NCI-H146 treated with DMSO at 0.1 percent for 48 hours (cell line): ENCODE measurements around the gene UTP14A.

ENCODE experiments used
- DNase-seq: peaks from one replicate; lab custom pipeline; 2025; ENCODE audit not compliant: unreplicated experiment; lab: John Stamatoyannopoulos, UW

The UTP14A gene

GRCh38 chrX:129945131-129945530, 39.2 kb downstream of the UTP14A start:
- no peak for DNase-seq

GRCh38 chrX:129953334-129953648, 47.3 kb downstream of the UTP14A start:
- no peak for DNase-seq

DNA sequence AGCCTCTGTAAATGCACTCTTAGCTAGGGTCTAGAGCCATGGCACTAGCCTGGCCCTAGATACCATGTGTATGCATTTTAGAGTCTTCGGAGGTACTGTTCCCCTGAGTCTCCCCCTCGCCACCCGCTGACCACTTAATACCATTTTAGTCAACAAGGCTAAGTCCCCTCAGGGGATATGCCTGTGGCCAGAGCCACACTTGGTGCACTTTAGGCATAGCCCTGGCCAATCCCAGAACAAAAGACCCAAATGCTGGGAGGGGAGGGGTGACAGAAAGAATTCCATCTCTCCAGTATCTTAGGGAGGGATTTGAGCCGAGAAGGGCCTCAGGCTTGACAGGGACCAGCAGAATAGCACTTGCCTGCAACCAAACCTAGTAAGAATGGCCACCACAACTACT, 47.9 kb downstream of the UTP14A start:
- no peak for DNase-seq

DNA sequence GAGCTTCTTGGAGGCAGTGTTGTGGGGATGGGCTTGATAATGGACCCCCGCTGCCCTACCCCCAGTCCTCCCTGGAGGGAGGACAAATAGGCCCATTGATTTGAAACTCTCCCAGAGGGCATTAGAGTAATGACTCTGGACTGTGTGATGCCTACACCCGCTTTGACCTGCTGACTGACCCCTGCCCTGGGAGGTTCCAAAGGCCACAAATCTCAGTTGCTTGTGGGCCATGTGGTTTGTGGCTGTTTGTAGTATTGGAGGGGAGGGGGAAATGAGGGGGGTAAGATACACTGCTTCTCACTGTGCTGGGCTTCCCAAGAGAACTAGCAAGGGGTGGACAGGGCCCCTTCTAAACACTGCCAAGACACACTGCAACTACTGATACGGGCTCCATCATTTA, 48.8 kb downstream of the UTP14A start:
- DNase-seq, result no peak

GRCh38 chrX:129955682-129956081, 49.7 kb downstream of the UTP14A start:
- DNase-seq, result no peak

GRCh38 chrX:129956145-129956544, 50.2 kb downstream of the UTP14A start:
- DNase-seq, result no peak

GRCh38 chrX:129956765-129957164, 50.8 kb downstream of the UTP14A start:
- no peak for DNase-seq

DNA sequence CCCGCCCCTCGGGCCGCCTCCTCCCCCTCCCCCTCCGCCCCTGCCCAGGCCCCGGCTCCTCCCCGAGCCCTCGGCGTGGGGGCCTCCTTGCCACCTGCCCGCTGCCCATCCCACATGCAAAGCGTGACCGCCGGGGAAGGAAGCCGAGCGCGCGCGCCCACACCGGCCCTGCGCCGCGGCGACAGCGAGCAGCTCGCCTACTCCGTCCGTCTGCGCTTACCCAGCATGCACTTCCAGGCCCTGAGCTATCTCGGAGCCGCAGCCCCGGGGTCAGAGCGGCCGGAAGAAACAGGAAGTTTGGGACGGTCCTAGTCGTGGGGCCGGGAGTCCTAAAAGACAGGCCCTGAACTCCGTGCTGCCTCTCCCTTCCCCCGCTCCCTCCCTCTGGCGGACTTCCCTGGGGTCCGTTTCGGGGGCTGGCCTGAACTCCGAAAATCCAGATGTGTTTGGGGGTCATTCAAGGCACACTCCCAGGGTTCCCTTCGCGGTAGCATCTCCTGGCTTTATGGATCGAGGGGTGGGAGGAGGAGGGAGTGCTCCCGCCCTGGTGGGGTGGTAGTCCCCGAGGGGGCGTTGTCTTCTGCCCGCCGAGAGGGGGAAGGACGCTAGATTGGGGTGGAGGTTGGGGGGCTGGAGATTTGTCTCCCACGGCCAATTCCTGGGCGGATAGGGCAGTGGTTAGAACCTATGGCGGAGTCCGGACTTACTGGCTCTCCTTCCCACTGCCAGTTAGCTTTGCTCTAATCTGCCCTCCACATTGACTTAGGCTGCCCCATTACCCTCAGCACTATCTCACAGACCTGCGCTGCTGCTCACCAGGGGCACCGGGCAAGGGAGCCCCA, 51.5 kb downstream of the UTP14A start:
- peak; percentile 31 for DNase-seq

DNA sequence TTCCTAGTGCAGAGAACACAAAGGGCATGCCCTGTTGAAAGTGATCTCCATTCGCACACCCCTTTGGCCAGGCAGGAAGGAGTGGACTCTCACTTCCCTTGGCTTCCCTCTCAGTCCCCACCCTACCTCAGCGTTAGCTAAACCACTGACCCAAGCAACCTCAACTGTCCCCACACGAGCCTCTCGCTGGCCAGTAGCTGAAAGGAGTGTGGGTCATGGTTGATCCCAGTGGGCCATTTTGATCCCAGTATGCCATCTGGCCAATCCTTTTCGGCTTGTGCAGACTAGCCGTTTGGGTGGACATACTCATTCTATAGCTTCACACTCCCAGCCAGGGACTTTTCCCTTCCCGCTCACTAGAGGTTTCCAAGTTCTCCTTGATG, 52.1 kb downstream of the UTP14A start:
- no peak for DNase-seq

DNA sequence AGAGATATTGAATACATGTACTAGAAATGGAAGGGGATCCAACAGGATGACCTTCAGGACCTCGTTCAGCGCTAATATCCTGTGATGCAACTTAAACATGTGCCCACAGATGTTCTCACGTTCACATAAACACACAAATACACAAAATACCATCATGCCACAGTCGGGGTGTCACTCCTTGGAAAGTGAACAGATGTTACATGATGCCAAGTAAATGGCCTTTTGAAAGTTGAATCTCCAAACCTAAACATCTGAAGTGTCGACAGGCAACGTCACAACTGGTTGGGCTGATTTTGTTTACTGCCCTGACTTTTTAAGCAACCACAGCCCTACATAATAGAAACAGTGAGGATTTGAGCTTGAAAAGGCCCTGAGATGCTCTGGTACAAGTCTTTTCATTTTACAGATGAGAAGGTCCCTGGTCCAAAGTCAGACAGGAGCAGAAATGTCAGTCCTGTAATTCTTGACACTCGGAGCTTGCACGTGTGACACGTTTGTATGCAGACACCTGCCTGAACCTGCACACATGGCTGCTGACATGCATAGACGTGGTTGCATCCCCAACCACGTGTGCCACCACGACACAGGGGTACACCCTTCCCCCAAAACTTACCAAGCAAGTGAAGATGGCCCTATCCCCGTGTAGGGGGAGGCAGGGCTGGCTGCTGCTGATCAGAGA, 53.0 kb downstream of the UTP14A start:
- no peak for DNase-seq

- no peak for DNase-seq
These were observed 53.5 kb downstream of the UTP14A start for GRCh38 chrX:129959493-129959832.

DNA sequence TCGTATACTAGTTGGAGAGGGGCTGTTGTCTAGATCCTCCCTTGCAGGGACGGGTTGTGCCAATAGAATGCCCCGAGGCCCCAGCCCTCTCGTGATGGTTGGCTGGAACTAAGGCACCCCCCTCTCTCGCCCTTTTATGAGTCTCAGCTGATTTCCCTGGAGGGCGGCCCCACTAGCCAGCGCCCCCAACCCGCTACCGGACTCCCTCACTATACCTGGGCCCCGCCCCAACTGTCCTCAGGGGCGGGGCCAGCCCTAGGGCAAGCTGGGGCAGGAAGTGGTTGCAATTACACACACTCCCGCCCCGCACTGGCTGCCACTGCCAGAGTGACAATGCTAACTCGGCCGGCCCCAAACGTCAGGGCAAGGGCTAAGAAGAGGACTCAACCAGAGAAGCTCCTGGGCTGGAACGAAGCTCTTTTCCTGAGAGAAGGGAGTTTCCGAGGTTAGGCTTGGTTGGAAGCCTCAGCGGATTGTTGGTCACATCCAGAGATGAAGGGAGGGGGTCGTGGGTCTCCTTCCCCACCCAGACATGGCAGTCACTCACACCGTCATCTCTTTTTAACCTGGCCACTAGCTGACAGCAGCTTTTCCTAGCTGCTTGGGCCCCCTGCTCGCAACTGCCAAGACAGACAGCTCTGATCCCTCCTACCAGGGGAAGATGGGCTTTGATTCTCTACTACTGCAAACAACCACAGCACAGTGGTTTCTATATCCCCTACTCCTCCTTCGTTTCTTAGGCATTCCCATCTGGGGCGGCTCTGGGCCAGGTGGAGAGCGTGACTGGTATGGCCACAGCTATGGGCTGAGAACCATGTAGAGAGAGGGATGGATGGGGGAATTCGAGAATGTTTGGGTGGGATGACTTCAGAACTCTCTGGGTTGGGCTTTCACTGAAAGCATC, 55.5 kb downstream of the UTP14A start:
- peak; percentile 80 for DNase-seq

DNA sequence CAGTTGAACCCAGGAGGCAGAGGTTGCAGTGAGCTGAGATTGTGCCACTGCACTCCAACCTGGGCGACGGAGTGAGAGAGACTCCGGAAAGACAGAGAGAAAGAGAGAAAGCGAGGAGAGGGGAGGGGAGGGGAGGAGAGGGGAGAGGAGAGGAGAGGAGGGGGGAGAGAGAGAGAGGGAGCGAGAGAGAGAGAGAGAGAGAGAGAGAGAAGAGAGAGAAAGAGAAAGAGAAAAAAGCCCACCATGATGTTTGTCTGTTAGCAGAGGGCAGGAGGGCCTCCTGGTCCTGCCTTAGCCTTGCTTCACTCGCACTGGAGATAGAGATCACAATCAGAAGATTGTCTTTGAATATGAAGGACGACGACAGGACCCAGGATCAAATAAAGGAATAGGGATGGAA, 57.8 kb downstream of the UTP14A start:
- no peak for DNase-seq

DNA sequence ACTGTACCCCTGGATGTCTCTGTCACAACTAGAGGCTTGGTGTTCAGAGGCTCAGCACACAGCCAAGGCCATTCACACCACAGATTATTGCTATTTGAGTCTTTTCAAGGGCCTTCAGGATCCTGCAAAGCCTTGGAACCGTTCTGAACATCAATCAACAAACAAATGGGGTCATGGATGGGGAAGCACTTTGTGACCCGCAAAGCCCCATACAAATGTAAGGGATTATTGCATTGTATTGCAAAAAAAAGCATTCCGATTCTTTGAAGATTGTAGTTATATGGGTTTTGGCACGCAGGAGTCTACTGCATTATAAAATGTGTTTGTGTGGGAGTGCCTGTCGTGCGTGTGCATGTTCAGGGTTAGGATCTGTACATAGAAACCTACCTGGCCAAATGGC, 59.2 kb downstream of the UTP14A start:
- no peak for DNase-seq

DNA sequence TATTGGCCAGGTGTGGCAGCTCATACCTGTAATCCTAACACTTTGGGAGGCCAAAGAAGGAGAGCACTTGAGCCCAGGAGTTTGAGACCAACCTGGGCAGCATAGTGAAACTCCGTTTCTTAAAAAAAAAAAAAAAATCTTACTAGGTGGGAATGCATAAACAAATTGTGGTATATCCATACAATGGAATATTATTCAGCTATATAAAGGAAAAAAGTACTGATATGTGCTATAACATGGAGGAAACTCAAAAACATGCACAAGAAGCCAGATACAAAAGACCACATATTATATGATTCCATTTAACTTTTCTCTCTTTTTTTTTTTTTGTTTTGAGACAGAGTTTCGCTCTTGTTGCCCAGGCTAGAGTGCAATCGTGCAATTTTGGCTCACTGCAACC, 63.0 kb downstream of the UTP14A start:
- no peak for DNase-seq

GRCh38 chrX:129976441-129976840, 70.5 kb downstream of the UTP14A start:
- DNase-seq, result no peak
